Nephron (organoid): ENCODE results near the gene SLC7A10.

Source experiments
- H3K27ac Mint-ChIP-seq, 3 experiments: 2 replicates each; pipeline ENCODE4 v1.8.0; 2020; ENCODE audit warnings: mixed read lengths in 3 of 3, mild to moderate bottlenecking in 2 of 3, moderate library complexity in 1 of 3
- H3K27me3 Mint-ChIP-seq: 2 replicates; pipeline ENCODE4 v1.8.0; 2021; ENCODE audit warnings: low read depth, mild to moderate bottlenecking, moderate library complexity, mixed read lengths
- H3K36me3 Mint-ChIP-seq: 2 replicates; pipeline ENCODE4 v1.8.0; 2020; ENCODE audit warnings: low read depth, mixed read lengths
- H3K4me1 Mint-ChIP-seq: 2 replicates; pipeline ENCODE4 v1.8.0; 2020; ENCODE audit warnings: mixed read lengths
- H3K4me3 Mint-ChIP-seq, 3 experiments: 2 replicates each; pipeline ENCODE4 v1.8.0; 2020; ENCODE audit warnings: mild to moderate bottlenecking in 3 of 3, mixed read lengths in 3 of 3, moderate library complexity in 2 of 3
- H3K9me3 Mint-ChIP-seq: 2 replicates; pipeline ENCODE4 v1.8.0; 2020; ENCODE audit warnings: mixed read lengths
- TF ChIP-seq, protein P1 (sequence below), 3 experiments: fragments of 200-600 bp; sonication (generic); IDR thresholded peaks; one replicate each; pipeline ENCODE4 v1.5.0; 2021; ENCODE audit warnings: antibody characterized with exemption in 3 of 3; ENCODE audit not compliant: unreplicated experiment in 3 of 3

The SLC7A10 gene

DNA sequence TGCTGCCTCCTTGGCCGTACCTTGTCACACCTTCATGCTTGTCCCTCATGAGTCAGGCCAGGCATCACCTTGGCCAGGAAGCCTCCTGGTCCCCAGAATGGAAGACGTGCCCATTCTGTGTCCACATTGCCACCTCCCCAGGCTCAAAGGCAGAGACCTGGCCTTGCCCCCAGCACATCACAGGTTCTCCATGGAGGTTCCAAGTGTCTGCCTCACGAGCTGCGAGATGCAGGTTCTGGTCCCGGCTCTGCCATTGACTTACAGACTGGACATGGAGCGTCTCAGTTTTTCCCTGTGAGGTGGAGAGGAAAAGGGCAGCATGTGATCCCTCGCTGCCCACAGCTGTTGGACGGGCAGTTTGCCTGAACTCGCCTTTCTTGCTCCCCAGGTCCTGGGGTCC, 9.1 kb upstream of the SLC7A10 start:
- H3K4me3 Mint-ChIP-seq = no peak overlapping the region
- peaks cover 9% of the 10 kb centered on the region for H3K9me3 Mint-ChIP-seq
- no peaks in the 10 kb centered on the region for H3K4me1 Mint-ChIP-seq
- H3K27ac Mint-ChIP-seq = no peak overlapping the region
- TF ChIP-seq, protein P1, sequence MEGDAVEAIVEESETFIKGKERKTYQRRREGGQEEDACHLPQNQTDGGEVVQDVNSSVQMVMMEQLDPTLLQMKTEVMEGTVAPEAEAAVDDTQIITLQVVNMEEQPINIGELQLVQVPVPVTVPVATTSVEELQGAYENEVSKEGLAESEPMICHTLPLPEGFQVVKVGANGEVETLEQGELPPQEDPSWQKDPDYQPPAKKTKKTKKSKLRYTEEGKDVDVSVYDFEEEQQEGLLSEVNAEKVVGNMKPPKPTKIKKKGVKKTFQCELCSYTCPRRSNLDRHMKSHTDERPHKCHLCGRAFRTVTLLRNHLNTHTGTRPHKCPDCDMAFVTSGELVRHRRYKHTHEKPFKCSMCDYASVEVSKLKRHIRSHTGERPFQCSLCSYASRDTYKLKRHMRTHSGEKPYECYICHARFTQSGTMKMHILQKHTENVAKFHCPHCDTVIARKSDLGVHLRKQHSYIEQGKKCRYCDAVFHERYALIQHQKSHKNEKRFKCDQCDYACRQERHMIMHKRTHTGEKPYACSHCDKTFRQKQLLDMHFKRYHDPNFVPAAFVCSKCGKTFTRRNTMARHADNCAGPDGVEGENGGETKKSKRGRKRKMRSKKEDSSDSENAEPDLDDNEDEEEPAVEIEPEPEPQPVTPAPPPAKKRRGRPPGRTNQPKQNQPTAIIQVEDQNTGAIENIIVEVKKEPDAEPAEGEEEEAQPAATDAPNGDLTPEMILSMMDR (IDR thresholded peaks at IDR 0.05; ENCODE audit: unreplicated experiment in 3 of 3) = no peak
- H3K27me3 Mint-ChIP-seq = peaks cover 33% of the 10 kb centered on the region
- H3K36me3 Mint-ChIP-seq = peaks cover 4% of the 10 kb centered on the region

DNA sequence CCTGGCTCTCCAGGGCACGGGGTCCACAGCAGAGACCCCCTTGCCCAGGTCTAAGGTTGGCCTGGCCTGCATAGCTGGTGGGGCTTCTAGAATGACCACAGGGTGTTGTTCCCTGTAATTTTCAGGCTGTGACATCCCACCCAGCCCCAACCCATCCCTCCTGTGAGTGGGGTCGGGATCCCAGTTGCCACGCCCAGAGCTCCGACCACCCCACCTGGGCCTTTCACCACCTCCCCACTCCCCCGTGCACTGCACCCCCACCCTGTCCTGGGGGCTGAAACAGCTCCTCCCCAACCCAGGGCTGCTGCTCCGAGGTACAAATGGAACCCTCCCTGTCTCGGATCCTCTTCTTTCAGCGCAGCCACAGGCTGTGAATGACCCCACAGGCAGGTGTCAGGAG, 8.4 kb upstream of the SLC7A10 start:
- Mint-ChIP-seq H3K27me3 (peaks cover 36% of the 10 kb centered on the region), H3K27ac (no peak overlapping the region), H3K4me1 (no peaks in the 10 kb centered on the region), H3K4me3 (no peak overlapping the region), H3K36me3 (peaks cover 4% of the 10 kb centered on the region), H3K9me3 (peaks cover 10% of the 10 kb centered on the region)
- TF ChIP-seq, protein P1 (IDR thresholded peaks at IDR 0.05; ENCODE audit: unreplicated experiment in 3 of 3) = no peak

DNA sequence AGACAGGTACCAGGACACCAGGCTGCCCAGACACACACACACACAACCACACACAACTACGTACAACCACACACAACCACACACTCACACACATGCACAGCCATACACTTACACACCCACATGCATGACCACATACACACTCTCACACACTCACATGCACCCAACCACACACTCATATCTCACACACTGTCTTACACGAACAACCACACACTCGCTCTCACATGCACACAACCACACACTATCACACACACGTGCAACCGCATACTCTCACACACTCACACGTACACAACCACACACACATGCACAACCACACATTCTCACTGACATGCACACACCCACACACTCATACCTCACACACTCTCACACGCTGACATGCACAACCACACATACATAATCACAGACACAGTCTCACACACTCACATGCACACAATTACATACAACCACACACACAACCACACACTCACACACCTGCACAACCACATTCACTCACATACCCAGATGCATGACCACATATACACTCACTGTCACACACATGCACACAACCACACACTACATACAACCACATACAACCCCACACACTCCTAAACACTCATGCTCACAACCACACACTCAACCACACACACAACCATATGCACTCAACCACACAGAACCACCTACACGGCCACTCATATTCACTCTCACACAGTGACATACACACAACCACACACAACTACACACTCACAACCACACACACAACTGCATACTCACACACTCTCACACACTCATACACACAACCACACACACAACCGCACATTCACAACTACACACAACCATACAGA, 7.6 kb upstream of the SLC7A10 start:
- Mint-ChIP-seq H3K4me1 (no peaks in the 10 kb centered on the region), H3K27ac (no peak overlapping the region), H3K27me3 (peaks cover 44% of the 10 kb centered on the region), H3K4me3 (no peak overlapping the region), H3K9me3 (peaks cover 18% of the 10 kb centered on the region), H3K36me3 (peaks cover 9% of the 10 kb centered on the region)
- TF ChIP-seq, protein P1 (IDR thresholded peaks at IDR 0.05; ENCODE audit: unreplicated experiment in 3 of 3) = no peak

DNA sequence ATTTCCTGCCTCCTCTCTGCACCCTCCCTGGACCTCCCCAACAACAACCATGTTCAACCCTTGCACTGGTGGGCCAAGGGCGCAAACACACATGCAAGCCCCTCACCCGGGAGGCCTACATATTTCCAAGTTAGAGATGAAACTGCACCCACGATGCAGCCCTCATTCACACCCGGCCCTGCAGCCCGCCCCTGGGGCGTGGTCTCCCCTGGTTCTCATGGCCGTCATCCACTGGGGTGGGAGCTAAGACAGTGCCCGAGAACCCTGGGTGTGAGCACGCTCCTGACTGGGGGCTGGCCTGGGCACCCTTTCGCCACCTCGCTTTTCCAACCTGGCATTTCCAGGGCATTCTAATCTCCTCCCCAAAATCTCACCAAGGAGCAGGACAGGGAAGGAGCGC, 7.0 kb upstream of the SLC7A10 start:
- no peak overlapping the region for H3K27ac Mint-ChIP-seq
- H3K4me1 Mint-ChIP-seq = no peaks in the 10 kb centered on the region
- no peak overlapping the region for H3K4me3 Mint-ChIP-seq
- peaks cover 13% of the 10 kb centered on the region for H3K36me3 Mint-ChIP-seq
- TF ChIP-seq, protein P1 (IDR thresholded peaks at IDR 0.05; ENCODE audit: unreplicated experiment in 3 of 3) = no peak
- H3K9me3 Mint-ChIP-seq = peaks cover 23% of the 10 kb centered on the region
- peaks cover 50% of the 10 kb centered on the region for H3K27me3 Mint-ChIP-seq

DNA sequence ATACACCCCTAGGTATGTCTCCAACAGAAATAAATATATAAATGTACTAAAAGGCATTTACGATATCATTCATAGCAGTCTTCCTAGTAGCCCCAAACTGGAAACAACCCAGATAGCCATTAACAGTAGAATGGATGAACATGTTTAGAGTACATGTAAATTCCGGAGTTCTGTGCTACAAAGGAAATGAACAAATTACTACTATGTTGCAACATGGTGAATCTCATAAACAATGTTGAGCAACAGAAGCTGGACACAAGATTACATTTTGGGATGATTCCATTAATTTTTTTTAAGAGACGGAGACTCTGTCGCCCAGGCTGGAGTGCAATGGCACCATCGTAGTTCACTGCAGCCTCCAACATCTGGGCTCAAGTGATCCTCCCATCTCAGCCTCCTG, 5.9 kb upstream of the SLC7A10 start:
- Mint-ChIP-seq H3K4me1 (no peaks in the 10 kb centered on the region), H3K36me3 (peaks cover 17% of the 10 kb centered on the region), H3K4me3 (no peak overlapping the region), H3K27me3 (peaks cover 60% of the 10 kb centered on the region), H3K27ac (no peak overlapping the region), H3K9me3 (peaks cover 27% of the 10 kb centered on the region)
- TF ChIP-seq, protein P1 (IDR thresholded peaks at IDR 0.05; ENCODE audit: unreplicated experiment in 3 of 3) = no peak

DNA sequence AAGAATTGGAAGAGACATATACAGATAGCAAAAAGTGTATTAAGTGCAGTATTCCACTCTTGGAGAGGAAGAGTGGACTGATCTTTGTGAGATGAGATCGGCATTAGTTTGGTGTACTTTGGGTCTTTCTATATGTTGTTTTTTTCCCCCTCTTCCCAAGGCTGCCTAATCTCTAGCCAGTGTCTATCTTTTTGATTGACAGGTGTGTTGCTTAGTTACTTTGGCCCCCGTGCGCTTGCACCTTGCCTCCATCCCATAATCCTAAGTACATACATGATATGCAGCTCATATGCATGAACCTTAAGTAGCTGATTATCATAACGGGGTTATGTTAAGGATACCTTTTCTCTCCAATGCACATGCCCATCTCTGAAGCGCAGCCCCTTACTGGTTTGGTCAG, 4.3 kb upstream of the SLC7A10 start:
- Mint-ChIP-seq H3K9me3 (peaks cover 32% of the 10 kb centered on the region), H3K27ac (no peak overlapping the region), H3K36me3 (peaks cover 21% of the 10 kb centered on the region), H3K4me1 (peaks cover 5% of the 10 kb centered on the region), H3K27me3 (peaks cover 66% of the 10 kb centered on the region), H3K4me3 (no peak overlapping the region)
- TF ChIP-seq, protein P1 (IDR thresholded peaks at IDR 0.05; ENCODE audit: unreplicated experiment in 3 of 3) = no peak
